Colon (tissue), 2 donors: ENCODE measurements around the gene SESN2.
"Not testable (repeated sequence)": the region's sequence is repeated elsewhere in the genome, so short reads cannot be mapped to it uniquely, and the experiment has no call there.

Experiments used
- FAIRE-seq: peaks from 2 replicates; lab custom pipeline; 2012; peaks lifted over from hg19 to GRCh38; lab: Jason Lieb, UNC
- donor health status: control.
- donor health status: control.

The SESN2 gene

DNA sequence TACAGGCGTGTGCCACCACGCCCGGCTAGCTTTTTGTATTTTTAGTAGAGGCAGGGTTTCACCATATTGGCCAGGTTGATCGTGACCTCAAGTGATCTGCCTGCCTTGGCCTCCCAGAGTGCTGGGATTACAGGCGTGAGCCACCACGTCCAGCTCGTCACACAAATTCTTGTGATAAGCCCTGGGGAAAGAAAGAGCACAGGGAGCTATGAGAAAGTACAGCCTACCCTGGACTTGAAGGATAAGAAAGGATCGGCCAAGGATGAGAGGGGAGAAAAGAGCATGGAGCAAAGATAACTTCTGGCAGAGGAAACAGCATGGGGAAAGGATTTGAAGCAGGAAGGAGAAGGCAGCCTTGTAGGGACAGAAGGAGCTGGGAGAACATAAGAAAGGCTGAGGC, 29.2 kb downstream of the SESN2 start:
- FAIRE-seq, result no peak

DNA sequence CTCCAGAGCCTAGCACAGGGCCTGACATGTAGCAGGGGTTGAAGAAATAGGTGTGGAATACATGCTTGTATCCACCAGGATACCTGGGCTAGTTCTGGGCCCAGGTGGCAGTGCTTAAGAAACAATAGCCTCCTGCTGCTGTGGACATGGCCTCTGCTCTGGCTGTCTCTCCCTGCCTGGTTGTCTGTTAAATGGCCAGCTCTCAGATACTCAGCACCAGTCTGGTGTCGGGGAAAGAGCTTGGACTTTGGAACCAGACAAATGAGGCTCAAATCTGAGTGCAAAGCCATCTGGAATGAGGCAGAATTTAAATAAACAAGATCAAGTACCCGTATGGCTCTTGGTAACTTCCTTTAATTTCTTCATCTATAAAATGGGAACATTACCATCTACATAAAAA, 31.5 kb downstream of the SESN2 start:
- no peak for FAIRE-seq

DNA sequence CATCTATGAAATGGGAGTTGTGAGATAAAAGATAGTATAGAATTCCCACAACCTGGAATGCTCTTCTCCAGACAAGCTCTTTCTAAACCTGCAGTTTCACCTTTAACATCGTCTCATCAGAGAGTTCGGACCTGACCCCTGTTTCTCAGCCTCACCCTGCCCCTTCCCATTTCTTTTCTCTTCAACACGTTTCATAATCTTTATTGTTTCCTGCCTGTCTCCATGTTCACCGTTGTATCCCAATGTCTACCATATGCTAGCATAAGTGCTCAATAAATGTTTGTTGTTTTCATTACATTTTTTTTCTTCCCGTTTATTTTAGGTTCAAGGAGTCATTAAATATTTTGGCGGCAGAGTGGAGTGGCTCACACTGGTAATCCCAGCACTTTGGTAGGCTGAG, 32.4 kb downstream of the SESN2 start:
- no peak for FAIRE-seq

DNA sequence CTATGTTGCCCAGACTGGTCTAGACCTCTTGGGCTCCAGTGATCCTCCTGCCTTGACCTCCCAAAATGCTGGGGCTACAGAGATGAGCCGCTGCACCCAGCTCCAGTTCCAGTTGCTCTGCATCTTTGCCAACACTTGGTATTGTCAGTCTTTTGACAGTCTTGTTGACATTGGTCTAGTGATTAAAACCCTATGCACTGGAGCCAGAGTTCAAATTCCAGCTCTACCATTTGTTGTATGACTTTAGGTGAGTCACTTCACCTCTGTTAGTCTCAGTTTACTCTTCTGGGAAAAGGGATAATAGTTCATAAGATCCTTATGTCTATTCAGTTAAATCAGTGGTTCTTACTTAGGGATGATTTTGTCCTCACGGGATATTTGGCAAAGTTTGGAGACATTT, 36.6 kb downstream of the SESN2 start:
- FAIRE-seq, result no peak

DNA sequence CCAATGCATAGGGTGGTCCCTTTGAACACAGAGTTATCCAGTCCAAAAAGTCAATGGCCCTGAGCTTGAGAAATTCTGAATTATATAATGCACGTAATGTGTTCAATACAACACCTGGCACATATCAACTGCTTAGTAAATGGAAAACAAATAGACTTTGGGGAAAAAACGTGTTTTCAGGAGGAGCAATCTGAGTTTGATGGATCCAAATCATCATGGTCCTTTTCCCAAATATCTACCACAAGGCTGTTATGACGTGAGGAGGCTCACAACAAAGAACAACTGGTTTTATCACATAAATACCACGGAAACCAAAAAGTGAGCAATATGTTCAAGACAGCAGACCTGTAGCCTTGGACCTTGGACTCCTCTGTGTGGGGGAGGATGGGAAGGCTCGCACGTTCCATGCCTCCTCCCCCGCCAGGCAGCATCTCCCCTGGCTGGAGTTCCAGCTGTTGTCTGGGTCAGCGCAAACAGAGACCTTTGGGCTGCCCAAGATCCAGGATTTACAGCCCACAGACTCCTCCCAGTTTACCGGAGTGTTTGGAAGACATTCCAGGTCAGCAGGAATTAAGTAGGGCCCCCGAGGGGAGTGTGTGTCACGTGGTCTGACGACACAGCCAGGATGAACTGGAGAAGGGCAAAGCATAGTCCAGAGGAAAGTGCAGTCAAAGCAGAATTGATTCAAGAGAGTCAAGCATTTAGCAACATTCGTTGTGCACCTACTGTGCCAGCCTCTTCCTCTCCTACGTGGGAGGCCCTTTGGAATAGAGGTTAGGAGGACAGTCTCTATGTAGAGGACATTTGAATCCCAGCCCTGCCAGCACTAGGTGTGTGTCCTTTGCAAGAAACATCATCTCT, 37.3 kb downstream of the SESN2 start:
- no peak for FAIRE-seq

DNA sequence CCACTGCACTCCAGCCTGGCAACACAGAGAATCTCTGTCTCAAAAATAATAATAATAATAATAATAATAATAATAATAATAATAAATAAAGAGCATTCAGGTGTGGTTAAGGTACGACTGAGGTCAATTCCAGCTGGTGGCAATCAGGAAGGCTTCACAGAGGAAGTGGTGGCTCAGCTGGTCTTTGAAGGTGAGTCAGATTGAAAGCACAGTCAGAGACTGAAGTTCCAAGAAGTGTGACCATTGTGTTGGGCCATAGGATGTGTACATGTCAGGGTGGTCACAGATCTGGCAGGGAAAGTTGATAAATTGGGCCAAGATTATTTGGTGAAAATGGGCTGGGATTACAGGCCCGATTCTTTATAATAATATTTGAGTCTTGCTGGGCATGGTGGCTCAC, 38.5 kb downstream of the SESN2 start:
- no peak for FAIRE-seq

DNA sequence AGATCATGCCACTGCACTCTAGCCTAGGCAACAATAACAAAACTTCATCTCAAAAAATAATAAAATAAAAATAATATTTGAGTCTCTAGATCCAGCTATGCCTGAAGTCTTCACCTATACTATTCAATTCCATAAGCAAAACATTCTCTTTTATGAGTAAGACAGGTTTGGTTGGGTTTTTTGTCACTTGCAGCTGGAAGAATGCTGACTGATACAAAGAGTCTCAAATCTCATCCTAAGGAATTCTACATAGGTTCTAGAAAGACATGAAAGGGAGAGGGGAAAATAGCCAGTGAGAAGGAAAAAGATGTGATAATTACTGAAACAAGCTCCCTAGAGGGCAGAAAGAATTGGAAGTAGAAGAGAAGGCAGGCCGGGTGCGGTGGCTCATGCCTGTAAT, 39.1 kb downstream of the SESN2 start:
- FAIRE-seq, result no peak

DNA sequence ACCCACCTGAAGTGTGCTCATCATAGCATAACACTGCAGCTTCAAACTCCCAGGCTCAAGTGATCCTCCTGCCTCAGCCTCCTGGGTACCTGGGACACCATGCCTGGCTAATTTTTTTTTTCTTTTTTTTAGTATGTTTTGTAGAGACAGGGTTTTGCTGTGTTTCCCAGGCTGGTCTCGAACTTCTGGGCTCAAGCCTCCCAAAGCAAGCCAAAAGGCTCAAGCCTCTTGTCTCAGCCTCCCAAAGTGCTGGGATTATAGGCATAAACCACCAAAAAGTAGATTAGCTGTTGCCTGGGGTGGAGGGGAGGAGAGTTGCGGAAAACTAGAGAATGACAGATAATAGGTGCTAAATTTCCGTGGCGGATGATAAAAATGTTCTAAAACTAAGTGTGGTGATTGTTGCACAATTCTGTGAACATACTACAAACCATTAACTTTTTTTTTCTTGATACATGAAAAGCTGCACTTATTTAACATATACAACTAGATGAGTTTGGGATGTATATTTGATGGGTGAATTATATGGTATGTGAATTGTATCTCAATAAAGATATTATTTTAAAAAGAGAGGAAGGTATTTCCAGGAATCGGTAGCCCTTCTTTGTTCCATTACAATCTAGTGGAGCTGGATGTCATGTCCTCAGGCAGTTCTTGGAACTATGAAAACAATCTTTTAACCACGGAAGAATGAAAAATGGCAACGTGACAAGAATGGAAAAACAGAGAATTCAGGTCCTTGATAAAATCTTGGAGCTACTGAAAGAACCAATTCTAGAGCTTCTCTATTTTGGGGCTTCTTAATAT, 42.3 kb downstream of the SESN2 start:
- no peak for FAIRE-seq

DNA sequence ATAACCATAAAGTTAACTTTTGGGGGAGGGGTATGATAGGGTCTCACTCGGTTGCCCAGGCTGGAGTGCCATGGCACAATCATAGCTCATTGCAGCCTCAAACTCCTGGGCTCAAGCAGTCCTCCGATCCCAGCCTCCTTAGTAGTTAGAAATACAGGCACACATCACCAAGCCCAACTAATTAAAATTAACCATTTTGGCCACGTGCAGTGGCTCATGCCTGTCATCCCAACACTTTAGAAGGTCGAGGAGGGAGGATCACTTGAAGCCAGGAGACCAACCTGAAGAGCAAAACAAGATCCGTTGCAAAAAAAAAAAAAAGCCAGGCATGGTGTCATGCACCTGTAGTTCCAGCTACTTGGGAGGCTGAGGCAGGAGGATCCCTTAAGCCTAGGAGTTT, 42.9 kb downstream of the SESN2 start:
- FAIRE-seq, result no peak

DNA sequence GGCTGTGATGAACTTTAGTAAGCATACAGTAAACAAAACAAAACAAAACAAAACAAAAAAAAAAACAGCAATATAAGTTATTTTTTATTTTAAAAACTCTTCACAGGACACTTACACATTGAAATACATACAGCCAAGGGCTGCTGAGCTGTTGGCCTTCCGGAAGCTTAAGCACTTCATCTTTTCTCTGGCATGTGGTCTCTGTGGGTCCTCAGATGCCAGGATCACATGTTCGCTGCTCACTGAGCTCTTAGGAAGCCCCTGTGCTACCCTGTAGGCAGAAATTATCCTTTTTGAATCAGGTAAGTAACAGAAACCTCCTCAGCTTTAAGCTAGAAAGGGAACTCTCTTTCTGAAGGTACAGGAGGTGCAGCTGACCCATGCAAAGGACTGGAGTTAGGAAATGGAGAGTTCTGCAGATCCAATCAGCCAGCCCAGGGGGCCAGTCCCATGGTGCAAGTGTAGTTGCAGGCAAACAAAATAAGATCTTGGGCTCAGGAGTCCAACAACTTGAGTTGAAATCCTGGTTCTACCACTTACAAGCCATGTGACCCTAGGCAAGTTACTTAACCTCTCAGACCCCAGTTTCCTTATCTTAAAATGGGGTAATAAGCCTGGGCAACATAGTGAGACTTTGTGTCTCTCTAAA, 47.1 kb downstream of the SESN2 start:
- no peak for FAIRE-seq

DNA sequence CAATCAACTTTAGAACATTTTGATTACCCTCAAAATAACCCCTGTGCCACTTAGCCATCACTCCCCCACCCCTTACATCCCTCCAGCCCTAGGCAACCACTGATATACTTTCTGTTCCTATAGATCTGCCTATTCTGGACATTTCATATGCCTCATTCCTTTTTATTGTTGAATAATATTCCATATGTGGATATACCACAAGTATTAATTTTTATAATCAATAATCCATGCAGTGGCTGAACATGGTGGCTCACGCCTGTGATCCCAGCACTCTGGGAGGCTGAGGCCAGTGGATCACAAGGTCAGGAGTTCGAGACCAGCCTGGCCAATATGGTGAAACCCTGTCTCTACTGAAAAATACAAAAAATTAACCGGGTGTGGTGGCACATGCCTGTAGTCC, 49.4 kb downstream of the SESN2 start:
- FAIRE-seq, result no peak

DNA sequence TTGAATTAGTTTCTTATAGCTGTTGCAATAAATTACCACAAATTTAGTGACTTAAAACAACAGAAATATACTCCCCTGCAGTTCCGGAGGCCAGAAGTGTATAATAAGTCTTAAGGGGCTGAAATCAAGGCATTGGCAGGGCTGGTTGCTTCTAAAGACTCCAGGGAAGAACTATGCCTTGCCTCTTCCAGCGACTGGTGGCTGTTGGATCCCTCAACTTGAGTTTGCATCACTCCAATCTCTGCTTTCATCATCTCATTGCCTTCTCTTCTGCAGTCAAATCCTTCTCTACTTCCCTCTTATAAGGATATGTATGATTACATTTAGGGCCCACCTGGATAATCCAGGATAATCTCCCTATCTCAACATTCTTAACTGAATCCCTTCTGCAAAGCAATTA, 50.4 kb downstream of the SESN2 start:
- no peak for FAIRE-seq

DNA sequence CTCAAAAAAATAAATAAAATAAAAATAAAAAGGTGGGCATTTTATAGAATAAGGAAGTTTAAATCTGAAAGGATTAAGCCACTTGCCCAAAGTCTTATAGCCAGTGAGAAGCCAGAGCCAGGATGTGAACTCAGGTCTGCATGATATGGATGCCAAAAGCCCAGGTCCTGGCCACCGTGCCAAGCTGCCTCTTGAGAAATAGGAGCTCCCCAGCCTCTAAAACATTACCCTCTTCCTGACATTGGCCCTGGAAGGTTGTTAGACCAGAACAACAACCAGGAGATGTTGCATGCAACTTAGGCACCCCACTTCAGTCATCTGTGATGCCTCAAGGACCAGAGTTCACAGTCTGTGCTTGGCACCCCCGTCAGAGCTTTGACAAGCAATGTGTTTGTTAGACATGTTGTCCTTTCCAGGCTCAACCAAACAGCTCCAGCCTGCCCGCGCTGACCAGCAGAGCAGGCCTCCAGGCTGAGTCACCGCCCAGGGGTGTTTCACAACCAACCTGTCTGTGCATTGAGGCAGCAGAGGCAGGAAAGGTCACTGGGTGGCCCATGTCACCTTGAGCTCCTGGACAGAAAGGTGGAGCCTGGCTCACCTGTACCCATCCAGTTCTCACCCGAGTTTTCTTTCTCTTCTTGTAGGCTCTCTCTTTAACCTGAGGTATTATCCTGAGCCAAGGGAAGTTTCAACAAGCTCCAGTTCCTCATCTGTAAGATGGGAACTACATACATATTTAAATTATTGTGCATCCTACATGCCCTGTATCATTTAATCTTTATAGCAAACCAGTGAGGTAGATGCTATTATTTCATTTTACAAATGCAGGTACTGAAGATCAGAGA, 54.6 kb downstream of the SESN2 start:
- FAIRE-seq, result no peak

DNA sequence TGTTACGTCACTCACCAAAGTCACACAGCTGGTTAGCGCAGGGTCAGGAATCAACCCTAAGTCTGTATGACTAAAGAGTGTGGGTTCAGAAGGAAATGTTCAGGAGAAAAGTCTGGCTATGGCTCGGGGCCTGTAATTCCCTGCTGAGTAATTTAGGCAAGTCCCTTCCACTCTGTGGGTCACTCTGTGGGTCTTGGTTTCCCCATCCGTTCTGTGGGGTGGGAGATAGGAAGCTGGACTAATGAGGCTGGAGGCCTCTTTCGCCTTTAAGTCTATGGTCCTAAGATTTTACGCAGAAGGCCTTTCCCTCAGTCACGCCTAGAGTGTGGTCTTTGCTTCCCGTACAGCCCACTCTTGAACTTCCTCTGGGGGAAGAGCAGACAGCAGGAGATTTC, 55.2 kb downstream of the SESN2 start:
- FAIRE-seq, result no peak

DNA sequence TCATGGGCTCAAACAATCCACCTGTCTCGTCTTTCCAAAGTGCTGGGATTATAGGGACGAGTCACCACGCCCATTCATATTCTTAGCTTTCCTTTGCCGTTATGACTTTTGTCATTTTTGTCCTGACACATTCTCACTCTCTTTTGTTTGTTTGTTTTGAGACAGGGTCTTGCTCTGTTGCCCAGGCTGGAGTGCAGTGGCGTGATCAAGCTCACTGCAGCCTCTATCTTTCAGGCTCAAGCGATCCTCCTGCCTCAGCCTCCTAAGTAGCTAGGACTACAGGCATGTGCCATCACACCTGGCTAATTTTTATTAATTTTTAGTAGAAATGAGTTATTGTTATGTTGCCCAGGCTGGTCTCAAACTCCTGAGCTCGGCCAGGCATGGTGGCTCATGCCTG, 57.7 kb downstream of the SESN2 start:
- no peak for FAIRE-seq

DNA sequence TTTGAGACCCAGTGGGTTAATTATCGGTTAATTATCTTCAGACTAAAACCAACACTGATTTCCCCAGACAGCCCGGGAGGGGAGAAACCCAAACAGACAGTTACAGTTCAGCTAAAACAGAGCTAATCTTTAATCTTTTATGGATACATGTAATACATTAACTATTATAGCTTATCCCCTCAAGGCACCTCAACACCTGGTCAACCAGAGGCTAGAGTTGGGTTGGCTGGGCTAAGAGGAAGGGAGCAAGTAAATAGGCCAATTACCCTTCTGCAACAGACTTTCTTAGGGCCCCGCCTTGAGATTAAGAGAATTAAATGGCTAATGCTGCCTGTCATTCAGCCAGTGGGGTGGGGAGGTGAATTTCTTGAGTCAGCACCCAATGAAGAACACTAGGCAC, 62.9 kb downstream of the SESN2 start:
- FAIRE-seq, result peak; percentile 38

DNA sequence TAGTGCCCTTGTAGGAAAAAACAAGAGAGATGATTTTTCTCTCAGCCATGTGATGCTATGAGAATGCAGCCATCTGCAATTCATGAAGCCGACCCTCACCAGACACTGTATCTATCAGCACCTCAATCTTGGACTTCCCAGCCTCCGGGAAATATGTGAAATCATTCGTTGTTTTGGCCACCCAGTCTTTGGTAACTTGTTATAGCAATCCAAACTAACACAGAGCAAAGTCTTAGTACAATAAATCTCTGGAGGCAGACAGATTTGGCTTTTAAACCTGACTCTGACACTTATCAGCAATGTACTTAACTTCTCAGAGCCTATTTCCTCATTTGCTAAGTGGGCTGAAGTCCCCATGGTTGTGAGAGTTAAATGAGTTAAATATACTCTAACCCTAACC, 64.4 kb downstream of the SESN2 start:
- no peak for FAIRE-seq

DNA sequence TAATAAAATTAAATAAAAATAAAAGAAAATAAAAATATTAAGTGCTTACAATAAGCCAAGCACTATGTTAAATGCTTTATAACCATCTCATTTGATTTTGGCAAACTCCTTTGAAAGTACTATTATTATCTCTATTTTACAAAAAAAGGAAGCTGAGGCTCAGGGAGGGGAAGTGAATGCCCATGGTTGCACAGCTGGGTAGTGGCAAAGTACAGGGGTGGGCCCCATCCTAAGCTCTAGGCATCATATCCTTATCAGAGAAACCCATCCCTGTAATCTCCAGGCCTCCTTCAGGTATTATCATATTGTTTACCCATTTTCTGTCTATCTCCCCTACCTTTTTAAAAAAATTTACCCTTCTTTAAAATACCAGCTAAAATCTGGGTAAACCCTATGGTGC, 67.2 kb downstream of the SESN2 start:
- FAIRE-seq, result no peak

DNA sequence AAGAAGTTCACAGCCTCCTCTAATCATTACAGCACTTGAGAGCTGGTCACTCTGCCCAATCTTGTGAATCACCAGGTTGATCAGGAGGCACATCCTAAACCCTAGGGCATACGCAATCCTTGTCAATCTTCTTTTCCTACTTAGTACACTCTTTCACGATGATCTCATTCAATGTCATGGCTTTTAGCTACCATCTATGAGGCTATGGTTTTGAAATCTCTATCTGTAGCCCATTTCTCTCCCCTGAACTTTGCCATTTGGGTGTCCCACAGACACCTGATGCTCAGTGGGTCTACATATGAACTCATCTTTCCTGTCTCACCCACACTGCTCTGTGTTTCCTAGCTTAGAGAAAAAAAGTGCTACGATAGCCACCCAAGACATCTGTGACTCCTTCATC, 67.7 kb downstream of the SESN2 start:
- no peak for FAIRE-seq

DNA sequence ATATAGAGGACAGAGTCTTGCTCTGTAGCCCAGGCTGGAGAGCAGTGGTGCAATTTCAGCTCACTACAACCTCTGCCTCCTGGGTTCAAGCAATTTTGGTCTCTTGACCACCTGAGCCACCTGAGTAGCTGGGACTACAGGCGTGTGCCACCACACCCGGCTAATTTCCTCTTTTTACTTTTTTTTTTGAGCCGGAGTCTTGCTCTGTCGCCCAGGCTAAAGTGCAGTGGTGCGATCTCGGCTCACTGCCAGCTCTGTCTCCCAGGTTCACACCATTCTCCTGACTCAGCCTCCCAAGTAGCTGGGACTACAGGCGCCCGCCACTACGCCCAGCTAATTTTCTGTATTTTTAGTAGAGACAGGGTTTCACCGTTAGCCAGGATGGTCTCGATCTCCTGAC, 68.1 kb downstream of the SESN2 start:
- FAIRE-seq, result not testable (repeated sequence)

DNA sequence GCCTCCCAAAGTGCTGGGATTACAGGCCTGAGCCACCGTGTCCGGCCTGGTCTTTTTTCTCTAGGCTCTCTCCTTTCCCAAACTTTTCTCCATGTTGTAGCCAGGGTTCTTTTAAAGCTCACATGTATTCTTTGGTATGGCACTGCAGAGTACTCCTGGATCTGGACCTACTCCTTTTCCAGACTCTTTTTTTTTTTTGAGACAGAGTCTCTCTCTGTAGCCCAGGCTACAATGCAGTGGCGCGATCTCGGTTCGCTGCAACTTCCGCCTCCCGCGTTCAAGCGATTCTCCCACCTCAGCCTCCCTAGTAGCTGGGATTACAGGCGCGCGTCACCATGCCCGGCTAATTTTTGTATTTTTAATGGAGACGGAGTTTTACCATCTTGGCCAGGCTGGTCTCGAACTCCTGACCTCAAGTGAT, 68.9 kb downstream of the SESN2 start:
- FAIRE-seq, result no peak
